Muscle layer of colon (tissue), 2 donors: ENCODE data around the gene OPHN1.
"Not testable (repeated sequence)": the region's sequence is repeated elsewhere in the genome, so short reads cannot be mapped to it uniquely, and the experiment has no call there.

Source experiments
- H3K27ac ChIP-seq: one replicate; pipeline ENCODE4 v1.7.0; 2013; ENCODE audit warnings: low read depth, mild to moderate bottlenecking, low read length, moderate library complexity
- H3K27me3 ChIP-seq, 2 donors: one replicate each; pipeline ENCODE4 v1.7.0; 2013; ENCODE audit warnings: low read length in 2 of 2, mild to moderate bottlenecking in 2 of 2; ENCODE audit not compliant: insufficient read depth in 2 of 2, control insufficient read depth in 1 of 2
- H3K36me3 ChIP-seq: one replicate; pipeline ENCODE4 v1.7.0; 2013; ENCODE audit warnings: mild to moderate bottlenecking, low read length; ENCODE audit not compliant: insufficient read depth
- H3K4me1 ChIP-seq: one replicate; pipeline ENCODE4 v1.7.0; 2013; ENCODE audit warnings: mild to moderate bottlenecking, low read length; ENCODE audit not compliant: insufficient read depth
- H3K4me3 ChIP-seq, 2 donors: one replicate each; pipeline ENCODE4 v1.7.0; 2013; ENCODE audit warnings: low read length in 2 of 2, low read depth in 1 of 2, mild to moderate bottlenecking in 1 of 2, moderate library complexity in 1 of 2
- H3K9ac ChIP-seq: one replicate; pipeline ENCODE4 v1.7.0; 2013; ENCODE audit warnings: low read length
- H3K9me3 ChIP-seq: one replicate; pipeline ENCODE4 v1.7.0; 2013; ENCODE audit warnings: mild to moderate bottlenecking, low read length
- donor health status: abdominal sarcoma.
- donor health status: Adenocarcinoma of cecum.

The OPHN1 gene

DNA sequence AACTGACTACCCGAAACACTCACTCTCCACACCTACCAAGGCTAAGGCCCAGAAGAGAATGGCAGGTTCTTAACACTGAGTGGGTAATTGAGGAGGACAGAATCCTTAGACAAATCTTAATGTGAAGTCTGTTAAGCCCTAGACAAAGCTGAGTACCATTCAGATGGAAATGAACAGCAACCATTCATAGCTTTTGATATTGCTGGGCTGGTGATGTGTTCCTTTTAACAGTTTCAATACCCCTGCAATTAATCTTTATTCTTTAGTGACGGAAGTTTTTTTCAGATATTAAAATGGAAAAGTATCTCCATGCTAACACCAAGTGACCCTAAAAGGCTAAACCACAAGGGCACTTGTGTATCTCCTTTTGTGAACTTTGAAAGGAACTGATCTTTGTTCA is 334.9 kb downstream of the OPHN1 start:
- Histone ChIP-seq H3K27me3 (no peaks in the 10 kb centered on the region), H3K36me3 (no peaks in the 10 kb centered on the region), H3K9ac (no peak overlapping the region), H3K9me3 (no peaks in the 10 kb centered on the region), H3K27ac (no peak overlapping the region), H3K4me1 (no peaks in the 10 kb centered on the region), H3K4me3 (no peak overlapping the region)

DNA sequence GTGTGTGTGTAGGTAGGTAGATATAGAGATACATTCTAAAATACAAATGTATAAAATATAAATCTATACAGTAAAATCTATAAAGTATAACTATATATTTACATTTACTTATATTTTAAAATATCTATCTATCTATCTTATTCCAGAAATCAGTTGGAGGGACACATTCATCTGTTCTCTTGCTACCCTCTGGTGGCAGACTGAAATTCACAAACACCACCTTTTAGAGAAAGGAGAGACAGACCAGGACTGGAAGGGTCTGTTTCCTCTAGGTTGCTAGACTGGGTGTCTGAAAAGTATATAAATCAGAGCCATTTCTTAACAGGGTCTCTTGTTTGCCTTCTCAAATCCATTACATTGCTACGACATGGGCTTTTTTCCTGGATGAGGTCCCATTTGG is 343.0 kb downstream of the OPHN1 start:
- no peaks in the 10 kb centered on the region for H3K4me1 ChIP-seq
- no peaks in the 10 kb centered on the region for H3K36me3 ChIP-seq
- H3K27ac ChIP-seq: no peak overlapping the region
- no peak overlapping the region for H3K4me3 ChIP-seq
- H3K9ac ChIP-seq: no peak overlapping the region
- no peaks in the 10 kb centered on the region for H3K9me3 ChIP-seq
- H3K27me3 ChIP-seq: no peaks in the 10 kb centered on the region

DNA sequence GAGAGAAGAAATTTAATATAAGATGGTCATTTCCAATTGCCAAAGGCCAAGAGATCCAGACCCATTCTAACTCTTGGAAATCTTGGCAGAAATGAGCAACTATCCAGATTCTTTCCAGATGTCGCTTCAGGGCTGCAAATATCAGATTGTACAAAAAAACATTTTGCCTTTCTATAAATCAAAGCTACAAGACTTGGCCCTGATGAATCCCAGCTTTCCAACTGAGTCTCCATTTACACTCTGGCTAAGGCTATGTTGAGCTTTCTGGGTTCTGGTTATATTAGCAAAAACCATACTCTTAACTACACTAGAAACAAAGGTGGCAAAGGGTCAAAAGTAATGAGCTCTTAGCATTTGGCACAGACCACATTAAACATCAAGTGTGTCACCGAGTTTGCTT is 345.8 kb downstream of the OPHN1 start:
- Histone ChIP-seq H3K9ac (no peak overlapping the region), H3K27me3 (no peaks in the 10 kb centered on the region), H3K9me3 (no peaks in the 10 kb centered on the region), H3K4me3 (no peak overlapping the region), H3K27ac (no peak overlapping the region), H3K4me1 (no peaks in the 10 kb centered on the region), H3K36me3 (no peaks in the 10 kb centered on the region)

DNA sequence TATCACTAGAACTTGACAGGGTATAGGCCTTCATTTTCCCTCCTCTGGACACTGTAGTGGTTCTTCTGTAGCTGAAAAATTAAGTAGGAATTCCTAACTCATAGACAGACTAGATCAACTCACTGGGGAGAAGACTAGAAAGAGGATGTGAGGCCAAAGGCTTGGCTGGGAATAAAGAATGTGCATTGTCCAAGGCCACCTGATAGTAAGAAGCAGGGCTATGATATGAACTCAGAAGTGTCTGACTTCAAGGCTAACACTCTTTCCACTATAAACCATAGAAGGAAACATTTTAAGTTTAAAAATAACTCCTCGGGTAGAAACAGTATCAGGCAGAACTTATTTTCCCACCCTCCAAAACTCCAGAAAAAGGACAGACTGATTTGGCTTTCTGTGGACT is 346.6 kb downstream of the OPHN1 start:
- Histone ChIP-seq H3K4me3 (no peak overlapping the region), H3K27ac (peak overlapping the region; percentile 2), H3K27me3 (no peaks in the 10 kb centered on the region), H3K36me3 (no peaks in the 10 kb centered on the region), H3K4me1 (no peaks in the 10 kb centered on the region), H3K9ac (no peak overlapping the region), H3K9me3 (no peaks in the 10 kb centered on the region)

DNA sequence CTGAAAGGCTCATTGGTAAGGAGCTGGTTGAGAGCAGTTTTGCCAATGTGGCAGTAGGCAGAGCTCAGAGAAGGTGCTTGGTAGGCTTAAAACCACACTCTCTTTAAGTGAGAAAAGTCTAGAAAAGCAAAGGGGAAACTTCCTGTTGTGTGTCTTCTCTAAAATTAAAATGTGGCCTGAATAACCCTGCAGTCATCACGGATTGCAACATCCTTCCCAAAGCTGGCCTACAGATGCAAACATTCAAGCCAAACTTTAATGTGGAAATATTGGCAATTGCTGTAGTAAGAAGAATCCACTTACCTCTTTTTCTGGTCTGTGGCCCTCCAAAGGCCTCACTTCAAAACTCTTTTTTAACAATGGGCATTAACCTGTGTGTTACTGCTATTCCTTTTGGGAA is 348.5 kb downstream of the OPHN1 start:
- Histone ChIP-seq H3K36me3 (no peaks in the 10 kb centered on the region), H3K9ac (no peak overlapping the region), H3K4me1 (no peaks in the 10 kb centered on the region), H3K27me3 (no peaks in the 10 kb centered on the region), H3K27ac (no peak overlapping the region), H3K9me3 (no peaks in the 10 kb centered on the region), H3K4me3 (no peak overlapping the region)

DNA sequence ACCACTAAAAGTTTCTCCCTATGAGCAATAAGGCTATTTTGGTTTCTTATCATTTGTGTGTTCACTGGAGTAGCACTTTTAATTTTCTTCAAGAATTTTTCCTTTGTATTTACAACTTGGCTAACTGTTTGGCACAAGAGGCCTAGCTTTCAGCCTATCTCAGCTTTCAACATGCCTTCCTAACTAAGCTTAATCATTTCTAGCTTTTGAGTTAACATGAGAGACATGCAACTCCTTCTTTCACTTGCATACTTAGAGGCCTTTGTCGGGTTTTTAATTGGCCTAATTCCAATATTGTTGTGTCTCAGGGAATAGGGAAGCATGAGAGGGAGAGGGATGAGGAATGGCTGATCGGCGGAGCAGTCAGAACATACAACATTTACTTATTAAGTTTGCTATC is 349.8 kb downstream of the OPHN1 start:
- H3K9ac ChIP-seq: no peak overlapping the region
- H3K4me3 ChIP-seq: no peak overlapping the region
- H3K9me3 ChIP-seq: no peaks in the 10 kb centered on the region
- no peaks in the 10 kb centered on the region for H3K36me3 ChIP-seq
- H3K27me3 ChIP-seq: no peaks in the 10 kb centered on the region
- H3K27ac ChIP-seq: no peak overlapping the region
- H3K4me1 ChIP-seq: no peaks in the 10 kb centered on the region

DNA sequence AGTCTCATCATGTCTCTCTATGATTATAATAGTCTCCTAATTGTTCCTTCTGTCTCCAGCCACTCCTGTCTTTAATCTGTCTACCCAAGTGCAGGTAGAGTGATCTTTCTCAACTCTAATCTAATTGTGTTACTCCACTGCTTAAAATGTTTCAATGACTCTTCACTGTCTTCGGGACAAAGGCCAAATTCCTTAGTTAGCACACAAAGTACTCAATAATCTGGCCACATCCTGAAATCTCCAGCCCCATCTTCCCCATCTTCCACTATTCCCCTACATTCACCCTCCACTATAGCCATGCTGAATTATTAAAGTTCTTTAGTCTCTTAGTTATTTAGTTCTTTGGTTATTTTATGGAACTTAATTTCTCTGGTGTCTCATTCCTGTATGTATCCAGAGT is 353.3 kb downstream of the OPHN1 start:
- Histone ChIP-seq H3K27ac (no peak overlapping the region), H3K9ac (no peak overlapping the region), H3K9me3 (no peaks in the 10 kb centered on the region), H3K4me3 (no peak overlapping the region), H3K36me3 (no peaks in the 10 kb centered on the region), H3K4me1 (no peaks in the 10 kb centered on the region), H3K27me3 (no peaks in the 10 kb centered on the region)

DNA sequence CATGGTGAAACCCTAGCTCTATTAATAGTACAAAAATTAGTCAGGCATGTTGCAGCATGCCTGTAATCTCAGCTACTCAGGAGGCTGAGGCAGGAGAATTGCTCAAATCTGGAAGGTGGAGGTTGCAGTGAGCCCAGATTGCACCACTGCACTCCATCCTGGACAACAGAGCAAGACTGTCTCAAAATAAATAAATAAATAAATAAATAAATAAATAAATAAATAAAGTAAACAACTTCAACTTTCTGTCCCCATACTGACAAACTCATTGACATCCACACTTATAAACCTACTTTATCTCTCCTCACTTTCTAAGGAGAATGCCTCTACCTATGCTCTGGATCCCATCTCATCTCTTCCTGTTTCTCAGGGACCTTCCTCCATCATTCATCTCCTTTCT is 354.5 kb downstream of the OPHN1 start:
- not testable (repeated sequence) for H3K4me1 ChIP-seq, H3K27me3 ChIP-seq, H3K36me3 ChIP-seq, H3K27ac ChIP-seq, H3K4me3 ChIP-seq, H3K9ac ChIP-seq, H3K9me3 ChIP-seq

DNA sequence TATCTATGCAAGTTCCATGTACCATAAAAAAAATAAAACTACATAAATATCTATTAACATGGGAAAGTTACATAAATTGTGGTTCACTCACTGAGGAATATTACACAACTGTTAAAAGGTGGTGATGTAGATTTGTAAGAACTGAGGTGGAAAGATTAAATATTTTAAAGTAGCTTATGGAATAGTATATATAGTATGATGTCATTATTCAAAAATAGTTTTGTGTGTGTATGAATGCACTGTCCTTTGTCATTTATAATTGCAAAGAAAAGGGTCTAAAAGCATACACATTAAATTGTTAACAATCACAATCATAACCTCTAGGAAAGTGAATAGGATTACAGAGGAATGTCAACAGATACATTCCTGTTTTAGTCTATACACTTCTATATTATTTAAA is 355.9 kb downstream of the OPHN1 start:
- Histone ChIP-seq H3K4me1 (no peaks in the 10 kb centered on the region), H3K36me3 (no peaks in the 10 kb centered on the region), H3K9ac (no peak overlapping the region), H3K4me3 (no peak overlapping the region), H3K9me3 (no peaks in the 10 kb centered on the region), H3K27ac (no peak overlapping the region), H3K27me3 (no peaks in the 10 kb centered on the region)

DNA sequence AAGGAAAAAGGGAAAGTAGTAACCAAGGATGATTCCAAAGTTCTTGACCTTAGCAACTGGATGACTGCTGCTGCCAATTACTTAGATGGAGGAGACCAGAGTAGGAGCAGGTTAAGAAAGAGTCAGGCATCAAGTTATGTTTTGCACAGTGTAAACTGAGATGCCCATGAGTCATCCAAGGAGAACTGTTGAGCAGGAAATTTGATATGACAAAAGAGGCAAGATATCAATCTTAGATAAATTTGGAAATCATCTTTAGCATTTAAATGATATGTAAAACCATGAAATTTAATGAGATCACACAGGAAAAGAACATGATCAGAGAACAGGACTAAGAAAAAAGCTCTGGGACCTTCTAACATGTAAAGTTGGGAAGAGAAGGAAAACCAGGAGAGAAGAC is 361.3 kb downstream of the OPHN1 start:
- H3K9me3 ChIP-seq: no peaks in the 10 kb centered on the region
- no peak overlapping the region for H3K4me3 ChIP-seq

DNA sequence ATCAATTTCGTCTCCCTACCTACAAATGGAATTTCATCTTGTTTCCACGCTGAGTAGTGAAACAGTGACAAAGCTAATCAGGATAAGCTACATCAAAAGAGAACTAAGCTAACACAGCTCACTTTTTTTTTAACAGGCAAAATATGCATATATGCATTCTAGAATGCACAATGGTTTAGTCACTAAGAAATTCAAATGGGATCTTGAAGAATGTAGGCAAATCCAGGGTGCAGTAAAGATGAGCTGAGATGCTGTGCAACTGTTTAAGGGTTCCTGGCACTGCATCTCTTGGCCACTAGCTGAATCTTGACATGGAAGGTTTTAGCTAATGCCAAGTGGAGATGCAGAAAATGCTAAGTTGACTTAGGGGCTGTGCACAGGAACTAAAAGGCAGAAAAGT is 363.2 kb downstream of the OPHN1 start:
- H3K4me3 ChIP-seq, H3K27me3 ChIP-seq, H3K4me1 ChIP-seq, H3K9me3 ChIP-seq, H3K36me3 ChIP-seq, H3K9ac ChIP-seq, H3K27ac ChIP-seq: not testable (repeated sequence)

More for the DNA sequence above, 361.3 kb downstream of the OPHN1 start:
- Histone ChIP-seq H3K27me3 (no peaks in the 10 kb centered on the region), H3K27ac (no peak overlapping the region), H3K36me3 (no peaks in the 10 kb centered on the region), H3K9ac (no peak overlapping the region), H3K4me1 (no peaks in the 10 kb centered on the region)

DNA sequence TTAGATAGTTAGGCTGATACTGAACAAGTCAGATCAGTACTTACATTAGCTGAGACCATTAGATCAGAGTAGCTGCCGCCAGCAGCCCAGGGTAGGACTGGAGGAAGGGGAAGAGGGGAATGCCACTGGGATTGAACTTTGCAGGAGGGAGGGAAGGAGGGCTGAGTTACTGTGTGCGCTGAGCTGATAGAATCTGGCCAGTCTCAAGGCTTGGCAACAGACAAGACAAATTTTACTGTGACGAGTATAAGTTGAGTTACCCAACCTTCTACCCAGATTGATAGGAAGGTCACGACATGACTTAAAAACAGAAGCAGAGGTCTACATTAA is 372.1 kb downstream of the OPHN1 start:
- H3K27ac ChIP-seq: no peak overlapping the region

More for the DNA sequence above, 372.1 kb downstream of the OPHN1 start:
- no peaks in the 10 kb centered on the region for H3K9me3 ChIP-seq
- H3K4me3 ChIP-seq: no peak overlapping the region
- H3K36me3 ChIP-seq: no peaks in the 10 kb centered on the region
- H3K9ac ChIP-seq: no peak overlapping the region
- H3K27me3 ChIP-seq: no peaks in the 10 kb centered on the region
- H3K4me1 ChIP-seq: no peaks in the 10 kb centered on the region
